HCT116 (cell line): ENCODE measurements around the gene WDR20.

Experiments used
- CBX3 ChIP-seq: IDR thresholded peaks from 2 replicates; pipeline ENCODE4 v1.6.1; 2012; ENCODE audit warnings: low read depth
- CTCF ChIP-seq, 3 experiments: fragments of 200-600 bp in 1 of 3; sonication (generic) in 1 of 3; IDR thresholded peaks in 2 of 3; conservative IDR thresholded peaks in 1 of 3; 2 replicates each; pipeline ENCODE4 v1.5.1; 2012 to 2017; ENCODE audit warnings: low read depth in 2 of 3, low read length in 2 of 3, antibody characterized with exemption in 1 of 3, borderline replicate concordance in 1 of 3, control low read depth in 1 of 3, mild to moderate bottlenecking in 1 of 3, mixed read lengths in 1 of 3, mixed run types in 1 of 3, moderate library complexity in 1 of 3; ENCODE audit not compliant: insufficient read depth in 1 of 3
- EZH2 ChIP-seq: fragments of 200-600 bp; sonication (generic); IDR thresholded peaks from 2 replicates; pipeline ENCODE4 v1.6.1; 2017; ENCODE audit warnings: antibody characterized with exemption, mixed run types
- EZH2phosphoT487 ChIP-seq: fragments of 200-600 bp; IDR thresholded peaks from 2 replicates; pipeline ENCODE4 v1.6.1; 2018; ENCODE audit warnings: antibody characterized with exemption, borderline replicate concordance
- JUND ChIP-seq: IDR thresholded peaks from 2 replicates; pipeline ENCODE4 v1.6.1; 2012
- POLR2A ChIP-seq: IDR thresholded peaks from 2 replicates; pipeline ENCODE4 v1.7.0; 2011; ENCODE audit warnings: borderline replicate concordance; ENCODE audit not compliant: insufficient read depth, insufficient read length; ENCODE audit errors: extremely low read depth
- POLR2AphosphoS5 ChIP-seq: IDR thresholded peaks from 2 replicates; pipeline ENCODE4 v1.6.1; 2011; ENCODE audit warnings: mild to moderate bottlenecking, low read depth, low read length, moderate library complexity
- RAD21 ChIP-seq: IDR thresholded peaks from 2 replicates; pipeline ENCODE4 v1.6.1; 2012; ENCODE audit warnings: low read depth, mild to moderate bottlenecking
- SP1 ChIP-seq: IDR thresholded peaks from 2 replicates; pipeline ENCODE4 v1.6.1; 2012; ENCODE audit warnings: low read depth
- ZNF274 ChIP-seq: fragments of 200-500 bp; sonication (Bioruptor generic); IDR thresholded peaks from 2 replicates; pipeline ENCODE4 v1.6.1; 2014; ENCODE audit warnings: mild to moderate bottlenecking, low read depth, low read length, inconsistent platforms
- TF ChIP-seq, protein P1 (sequence below): IDR thresholded peaks from 2 replicates; pipeline ENCODE4 v1.6.1; 2012; ENCODE audit warnings: low read depth

GRCh38 chr14:102234331-102235264 lies 94.9 kb downstream of the WDR20 start:
- no peak for TF ChIP-seq SP1
- no peak for TF ChIP-seq CTCF (IDR thresholded peaks at IDR 0.05 in 2 of 3, conservative IDR thresholded peaks at IDR 0.05 in 1 of 3; ENCODE audit: borderline replicate concordance in 1 of 3, insufficient read depth in 1 of 3, low read depth in 2 of 3, low read length in 2 of 3)
- no peak for TF ChIP-seq POLR2A
- TF ChIP-seq EZH2: no peak
- TF ChIP-seq JUND: no peak
- no peak for TF ChIP-seq ZNF274
- TF ChIP-seq EZH2phosphoT487: no peak
- TF ChIP-seq, protein P1, sequence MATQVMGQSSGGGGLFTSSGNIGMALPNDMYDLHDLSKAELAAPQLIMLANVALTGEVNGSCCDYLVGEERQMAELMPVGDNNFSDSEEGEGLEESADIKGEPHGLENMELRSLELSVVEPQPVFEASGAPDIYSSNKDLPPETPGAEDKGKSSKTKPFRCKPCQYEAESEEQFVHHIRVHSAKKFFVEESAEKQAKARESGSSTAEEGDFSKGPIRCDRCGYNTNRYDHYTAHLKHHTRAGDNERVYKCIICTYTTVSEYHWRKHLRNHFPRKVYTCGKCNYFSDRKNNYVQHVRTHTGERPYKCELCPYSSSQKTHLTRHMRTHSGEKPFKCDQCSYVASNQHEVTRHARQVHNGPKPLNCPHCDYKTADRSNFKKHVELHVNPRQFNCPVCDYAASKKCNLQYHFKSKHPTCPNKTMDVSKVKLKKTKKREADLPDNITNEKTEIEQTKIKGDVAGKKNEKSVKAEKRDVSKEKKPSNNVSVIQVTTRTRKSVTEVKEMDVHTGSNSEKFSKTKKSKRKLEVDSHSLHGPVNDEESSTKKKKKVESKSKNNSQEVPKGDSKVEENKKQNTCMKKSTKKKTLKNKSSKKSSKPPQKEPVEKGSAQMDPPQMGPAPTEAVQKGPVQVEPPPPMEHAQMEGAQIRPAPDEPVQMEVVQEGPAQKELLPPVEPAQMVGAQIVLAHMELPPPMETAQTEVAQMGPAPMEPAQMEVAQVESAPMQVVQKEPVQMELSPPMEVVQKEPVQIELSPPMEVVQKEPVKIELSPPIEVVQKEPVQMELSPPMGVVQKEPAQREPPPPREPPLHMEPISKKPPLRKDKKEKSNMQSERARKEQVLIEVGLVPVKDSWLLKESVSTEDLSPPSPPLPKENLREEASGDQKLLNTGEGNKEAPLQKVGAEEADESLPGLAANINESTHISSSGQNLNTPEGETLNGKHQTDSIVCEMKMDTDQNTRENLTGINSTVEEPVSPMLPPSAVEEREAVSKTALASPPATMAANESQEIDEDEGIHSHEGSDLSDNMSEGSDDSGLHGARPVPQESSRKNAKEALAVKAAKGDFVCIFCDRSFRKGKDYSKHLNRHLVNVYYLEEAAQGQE: no peak
- no peak for TF ChIP-seq POLR2AphosphoS5
- TF ChIP-seq RAD21: no peak
- TF ChIP-seq CBX3: no peak
